OCI-LY1 (cell line): ENCODE data around the gene LDAH.

Experiments used
- H2AFZ ChIP-seq: fragments of 200-600 bp; sonication (generic), shearing (Covaris generic); 2 replicates; pipeline ENCODE4 v1.6.0; 2014; ENCODE audit warnings: antibody characterized with exemption, mild to moderate bottlenecking, low read length
- H3F3A ChIP-seq: fragments of 200-600 bp; sonication (generic), shearing (Covaris generic); 2 replicates; pipeline ENCODE4 v1.6.0; 2014; ENCODE audit warnings: mild to moderate bottlenecking, antibody characterized with exemption, low read length, moderate library complexity; ENCODE audit not compliant: insufficient read depth
- H3K27ac ChIP-seq: fragments of 200-600 bp; sonication (generic); 2 replicates; pipeline ENCODE4 v1.5.1; 2014; ENCODE audit warnings: low read length, mixed run types, mild to moderate bottlenecking, low read depth; ENCODE audit not compliant: poor library complexity, severe bottlenecking
- H3K27me3 ChIP-seq: fragments of 200-600 bp; sonication (generic); 2 replicates; pipeline ENCODE4 v1.6.0; 2014; ENCODE audit warnings: antibody characterized with exemption, mild to moderate bottlenecking, low read length, moderate library complexity; ENCODE audit not compliant: insufficient read depth
- H3K36me3 ChIP-seq: fragments of 200-600 bp; sonication (generic); 2 replicates; pipeline ENCODE4 v1.6.1; 2014; ENCODE audit warnings: mild to moderate bottlenecking, antibody characterized with exemption, low read length, moderate library complexity, mixed read lengths; ENCODE audit not compliant: insufficient read depth
- H3K4me1 ChIP-seq: fragments of 200-600 bp; sonication (generic); 2 replicates; pipeline ENCODE4 v1.5.1; 2014; ENCODE audit warnings: mild to moderate bottlenecking, low read length, moderate library complexity; ENCODE audit not compliant: insufficient read depth, severe bottlenecking
- H3K4me2 ChIP-seq: fragments of 200-600 bp; sonication (generic), shearing (Covaris generic); 2 replicates; pipeline ENCODE4 v1.6.1; 2014; ENCODE audit warnings: low read length
- H3K4me3 ChIP-seq: fragments of 200-600 bp; sonication (generic); 2 replicates; pipeline ENCODE4 v1.5.1; 2014; ENCODE audit warnings: low read length, low read depth, mild to moderate bottlenecking, mixed read lengths; ENCODE audit not compliant: poor library complexity, severe bottlenecking
- H3K79me2 ChIP-seq: fragments of 200-600 bp; shearing (Covaris generic); 2 replicates; pipeline ENCODE4 v1.6.1; 2016; ENCODE audit warnings: mixed run types, low read length, mixed read lengths; ENCODE audit not compliant: insufficient read depth
- H3K9ac ChIP-seq: fragments of 200-600 bp; sonication (generic), shearing (Covaris generic); 2 replicates; pipeline ENCODE4 v1.6.1; 2014; ENCODE audit warnings: mild to moderate bottlenecking, low read length, mixed read lengths
- H3K9me2 ChIP-seq: fragments of 200-600 bp; sonication (generic), shearing (Covaris generic); 2 replicates; pipeline ENCODE4 v1.6.1; 2014; ENCODE audit warnings: low read depth, mild to moderate bottlenecking, low read length, mixed read lengths
- H3K9me3 ChIP-seq: fragments of 200-600 bp; shearing (Covaris generic); 2 replicates; pipeline ENCODE4 v1.6.1; 2014; ENCODE audit warnings: low read length, mixed read lengths
- H4K20me1 ChIP-seq: fragments of 200-600 bp; sonication (generic), shearing (Covaris generic); 2 replicates; pipeline ENCODE4 v1.6.0; 2016; ENCODE audit warnings: mild to moderate bottlenecking, low read length; ENCODE audit not compliant: insufficient read depth
- CTCF ChIP-seq: fragments of 200-600 bp; sonication (generic), shearing (Covaris generic); IDR thresholded peaks from 2 replicates; pipeline ENCODE4 v1.5.1; 2017; ENCODE audit warnings: mild to moderate bottlenecking, antibody characterized with exemption, low read length, moderate library complexity, mixed read lengths
- EZH2 ChIP-seq: fragments of 200-600 bp; sonication (generic), shearing (Covaris generic); IDR thresholded peaks from 2 replicates; pipeline ENCODE4 v1.8.0; 2017; ENCODE audit warnings: borderline replicate concordance, mixed run types, mild to moderate bottlenecking, antibody characterized with exemption, low read length, moderate library complexity, mixed read lengths

Gene LDAH

GRCh38 chr2:20697322-20697934 lies 125.5 kb downstream of the LDAH start:
- Histone ChIP-seq H4K20me1 (no peaks in the 10 kb centered on the region), H3K27ac (no peak overlapping the region), H3K9me2 (no peaks in the 10 kb centered on the region), H3K27me3 (no peaks in the 10 kb centered on the region), H2AFZ (no peak overlapping the region), H3K79me2 (no peaks in the 10 kb centered on the region), H3K4me1 (peaks cover 5% of the 10 kb centered on the region), H3K36me3 (peaks cover 10% of the 10 kb centered on the region; the same call in 1 of the 2 replicates), H3K9ac (no peak overlapping the region), H3K4me3 (no peak overlapping the region), H3K4me2 (no peak overlapping the region), H3K9me3 (no peaks in the 10 kb centered on the region), H3F3A (no peaks in the 10 kb centered on the region)
- no peak for TF ChIP-seq CTCF

GRCh38 chr2:20696366-20696765 lies 126.5 kb downstream of the LDAH start:
- peaks cover 5% of the 10 kb centered on the region for H3K4me1 ChIP-seq
- TF ChIP-seq EZH2 (no peak), CTCF (no peak)
- no peaks in the 10 kb centered on the region for H3F3A ChIP-seq
- H3K79me2 ChIP-seq, result no peaks in the 10 kb centered on the region
- H3K4me2 ChIP-seq, result no peak overlapping the region
- no peak overlapping the region for H3K27ac ChIP-seq
- H4K20me1 ChIP-seq, result no peaks in the 10 kb centered on the region
- H3K36me3 ChIP-seq, result peaks cover 18% of the 10 kb centered on the region; the same call in 1 of the 2 replicates
- H3K9ac ChIP-seq, result no peak overlapping the region
- H3K27me3 ChIP-seq, result no peaks in the 10 kb centered on the region
- H3K9me3 ChIP-seq, result no peaks in the 10 kb centered on the region
- no peaks in the 10 kb centered on the region for H3K9me2 ChIP-seq
- H2AFZ ChIP-seq, result no peak overlapping the region
- H3K4me3 ChIP-seq, result no peak overlapping the region

GRCh38 chr2:20693317-20693716 lies 129.6 kb downstream of the LDAH start:
- TF ChIP-seq EZH2 (no peak), CTCF (no peak)
- no peak overlapping the region for H3K9ac ChIP-seq
- peaks cover 29% of the 10 kb centered on the region for H3K36me3 ChIP-seq
- H3K9me3 ChIP-seq, result no peaks in the 10 kb centered on the region
- H3K4me2 ChIP-seq, result no peak overlapping the region
- no peak overlapping the region for H2AFZ ChIP-seq
- H3K4me3 ChIP-seq, result no peak overlapping the region
- H3F3A ChIP-seq, result no peaks in the 10 kb centered on the region
- H3K9me2 ChIP-seq, result no peaks in the 10 kb centered on the region
- no peaks in the 10 kb centered on the region for H4K20me1 ChIP-seq
- no peak overlapping the region for H3K27ac ChIP-seq
- H3K27me3 ChIP-seq, result no peaks in the 10 kb centered on the region
- no peaks in the 10 kb centered on the region for H3K79me2 ChIP-seq
- no peaks in the 10 kb centered on the region for H3K4me1 ChIP-seq
